ENCODE data around the gene LUZP2.

Gene LUZP2

DNA sequence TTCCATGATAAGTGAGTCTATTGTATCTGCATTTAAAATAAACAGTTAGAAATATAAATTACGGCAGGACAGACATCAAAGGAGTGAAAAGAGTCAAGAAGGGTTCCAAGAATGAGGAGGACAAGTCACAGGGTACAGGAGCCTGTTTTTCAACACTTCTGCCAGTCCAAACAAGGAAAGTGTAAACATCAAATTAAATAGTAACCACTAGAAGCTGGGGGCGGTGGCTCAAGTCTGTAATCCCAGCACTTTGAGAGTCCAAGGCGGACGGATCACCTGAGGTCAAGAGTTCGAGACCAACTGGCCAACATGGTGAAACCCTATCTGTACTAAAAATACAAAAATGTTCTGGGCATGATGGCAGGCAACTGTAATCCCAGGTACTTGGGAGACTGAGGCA lies 219.6 kb downstream of the LUZP2 start:
- no peak for DNase-seq (ENCODE audit: low read depth)

DNA sequence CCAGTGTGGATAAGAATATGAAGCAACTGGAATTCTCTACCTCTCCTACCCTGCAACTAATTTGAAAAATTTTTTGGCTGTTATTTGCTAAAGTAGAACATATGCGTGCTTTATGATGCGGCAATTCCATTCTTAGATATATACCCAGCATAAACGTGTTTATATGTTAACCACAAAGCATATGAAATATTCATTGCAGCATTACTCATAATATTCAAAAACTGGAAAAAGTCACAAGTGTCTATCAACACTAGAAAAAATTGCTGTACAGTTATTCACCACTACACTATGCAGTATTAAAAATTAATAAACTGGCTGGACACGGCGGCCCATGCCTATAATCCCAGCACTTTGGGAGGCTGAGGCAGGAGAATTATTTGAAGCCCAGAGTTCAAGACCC lies 226.4 kb downstream of the LUZP2 start:
- DNase-seq (ENCODE audit: low read depth): no peak

DNA sequence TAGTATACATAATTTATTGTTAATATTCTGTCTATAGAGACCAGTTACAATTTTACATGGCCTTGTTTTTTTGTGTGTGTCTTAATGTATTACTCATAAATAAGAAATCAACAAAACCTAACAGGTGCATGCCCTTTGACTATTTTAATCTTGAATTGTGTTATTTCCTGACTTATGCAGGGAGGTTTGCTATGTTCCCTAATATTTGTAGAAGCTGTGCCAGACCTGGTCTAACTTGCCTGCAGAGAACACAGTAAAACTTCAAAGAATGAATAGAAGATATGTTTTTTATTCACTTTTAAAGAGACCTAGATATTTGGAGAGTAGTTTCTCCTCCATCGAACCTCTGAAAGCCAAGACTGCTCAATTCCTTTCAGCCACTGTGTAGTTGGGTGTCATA lies 234.7 kb downstream of the LUZP2 start:
- no peak for DNase-seq (ENCODE audit: low read depth)

DNA sequence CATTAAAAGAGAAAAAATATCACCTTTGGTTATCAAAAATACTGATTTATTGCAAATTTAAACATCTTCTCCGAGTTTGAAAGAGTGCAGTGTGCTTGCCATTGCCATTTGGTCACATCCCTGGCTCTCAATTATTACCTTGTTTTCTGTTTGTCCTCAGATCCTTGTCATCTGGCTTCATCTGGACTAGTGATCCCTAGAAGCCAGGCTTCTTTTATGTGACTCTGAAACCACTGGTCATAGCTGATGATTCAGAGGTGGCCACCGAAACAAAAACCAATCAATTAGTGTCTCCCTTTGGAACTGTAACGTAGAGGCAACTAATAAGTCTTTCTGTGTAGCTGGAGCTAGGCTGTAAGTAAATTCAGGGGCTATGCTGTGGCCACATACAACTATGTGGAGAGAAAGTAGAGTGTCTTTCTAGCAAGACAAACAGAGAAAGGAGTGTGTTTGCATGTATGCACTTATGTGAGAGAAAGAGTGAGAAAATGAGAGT lies 237.9 kb downstream of the LUZP2 start:
- DNase-seq (ENCODE audit: low read depth): no peak

DNA sequence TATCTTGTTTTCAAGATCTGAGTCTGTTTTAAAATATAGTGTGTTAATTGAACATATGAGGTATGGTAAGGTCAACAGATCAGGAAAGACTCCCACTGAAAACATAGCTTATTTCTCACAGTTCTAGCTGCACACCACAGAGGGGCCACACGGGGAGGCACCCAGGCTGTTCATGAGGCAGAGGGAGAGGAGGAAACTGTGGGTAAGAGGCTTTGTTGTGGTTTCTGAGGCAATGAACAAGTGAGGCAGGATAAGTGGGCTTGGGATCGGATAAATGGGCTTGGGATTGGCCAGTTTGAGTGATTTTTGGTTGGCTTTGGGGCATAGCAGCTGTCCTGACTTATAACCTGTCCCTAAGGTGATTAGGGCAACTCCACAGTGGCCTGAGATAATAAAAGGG lies 242.1 kb downstream of the LUZP2 start:
- DNase-seq (ENCODE audit: low read depth): no peak

DNA sequence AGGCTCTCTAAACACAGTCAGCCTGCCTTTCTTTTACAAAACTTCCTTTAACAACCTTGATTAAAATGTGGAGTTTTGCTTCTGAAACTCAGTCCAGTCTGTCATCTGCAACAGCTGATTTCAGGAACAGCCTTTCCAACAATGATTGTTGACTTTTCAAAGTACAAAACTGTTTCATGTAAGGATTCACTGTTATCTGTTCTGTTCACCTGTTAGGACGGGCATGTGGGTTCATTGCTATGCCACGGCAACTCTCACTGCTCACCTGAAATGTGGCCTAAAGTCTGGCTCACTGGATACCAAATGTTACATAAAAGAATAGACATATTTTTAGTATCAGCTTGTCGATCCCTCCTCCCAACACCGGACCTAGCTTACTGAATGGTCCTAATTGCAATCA lies 242.8 kb downstream of the LUZP2 start:
- no peak for DNase-seq (ENCODE audit: low read depth)

DNA sequence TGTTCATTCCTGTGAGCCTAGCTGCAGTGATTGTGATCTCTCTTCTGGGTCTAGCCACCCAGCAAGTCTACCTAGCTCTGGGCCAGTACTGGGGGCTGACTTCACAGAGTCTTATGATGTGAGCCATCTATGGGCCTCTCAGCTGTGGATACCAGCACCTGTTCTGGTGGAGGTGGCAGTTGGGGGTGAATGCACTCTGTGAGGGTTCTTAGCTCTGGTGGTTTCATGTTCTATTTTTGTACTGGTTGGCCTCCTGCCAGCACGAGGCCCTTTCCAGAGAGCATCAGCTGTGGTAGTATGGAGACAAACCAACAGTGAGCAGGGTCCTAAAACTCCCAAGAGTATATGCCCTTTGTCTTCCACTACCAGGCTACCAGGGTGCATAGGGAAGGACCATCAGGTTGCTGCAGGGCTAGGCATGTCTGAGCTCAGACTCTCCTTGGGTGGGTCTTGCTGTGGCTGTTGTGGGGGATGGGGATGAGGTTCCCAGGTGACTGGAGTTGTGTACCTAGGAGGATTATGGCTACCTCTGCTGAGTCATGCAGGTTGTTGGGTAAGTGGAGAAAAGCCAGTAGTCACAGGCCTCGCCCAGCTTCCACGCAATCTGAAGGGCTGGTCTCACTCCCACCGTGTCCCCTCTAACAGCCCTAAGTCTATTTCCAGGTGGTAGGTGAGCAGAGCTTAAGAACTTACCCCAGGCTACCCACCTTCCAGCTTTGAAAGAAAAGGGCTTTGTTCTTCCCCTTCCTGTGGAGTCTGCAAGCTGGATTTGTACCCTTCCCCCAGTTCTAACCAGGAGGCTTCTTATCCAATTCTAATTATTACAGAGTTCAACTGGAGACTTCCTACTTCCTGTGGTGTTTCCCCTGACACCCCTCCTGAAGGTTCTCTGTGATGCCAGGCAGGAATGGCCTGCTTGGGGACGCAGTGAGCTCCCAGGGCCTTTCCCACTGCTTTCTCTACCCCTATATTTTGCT lies 250.7 kb downstream of the LUZP2 start:
- no peak for DNase-seq (ENCODE audit: low read depth)

DNA sequence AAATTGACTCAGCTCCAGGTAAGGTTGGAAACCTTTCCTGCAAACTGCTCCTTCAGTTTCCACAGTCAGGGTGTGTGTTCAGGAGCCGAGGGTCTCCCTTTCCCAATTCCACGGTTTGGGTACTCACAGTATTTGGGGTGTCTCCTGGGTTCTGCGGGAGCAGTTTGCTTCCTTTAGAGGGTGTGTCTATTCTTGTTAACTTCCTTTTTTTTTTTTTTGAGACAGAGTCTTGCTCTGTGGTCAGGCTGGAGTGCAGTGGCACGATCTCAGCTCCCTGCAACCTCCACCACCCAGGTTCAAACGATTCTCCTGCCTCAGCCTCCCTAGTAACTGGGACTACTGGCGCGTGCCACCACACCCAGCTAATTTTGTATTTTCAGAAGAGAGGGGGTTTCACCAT lies 251.4 kb downstream of the LUZP2 start:
- DNase-seq (ENCODE audit: low read depth): no peak

DNA sequence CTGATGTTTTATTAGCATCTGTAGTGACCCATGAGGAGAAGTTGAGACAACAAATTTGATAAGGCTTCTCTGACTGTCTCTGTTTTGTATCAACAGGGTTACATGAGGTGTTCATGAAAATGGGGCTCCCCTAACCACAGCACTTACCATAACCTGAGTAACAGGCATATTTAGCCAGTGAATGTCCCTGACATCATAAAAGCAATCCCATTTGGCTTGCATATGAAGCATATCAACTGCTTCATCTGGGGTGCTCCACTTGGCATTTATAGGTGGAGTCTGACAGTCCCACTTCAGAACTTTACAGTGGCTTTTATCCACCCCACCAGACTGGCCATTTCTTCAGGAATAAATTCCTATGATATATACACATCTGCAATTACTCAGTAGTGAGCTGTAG lies 257.6 kb downstream of the LUZP2 start:
- no peak for DNase-seq (ENCODE audit: low read depth)

DNA sequence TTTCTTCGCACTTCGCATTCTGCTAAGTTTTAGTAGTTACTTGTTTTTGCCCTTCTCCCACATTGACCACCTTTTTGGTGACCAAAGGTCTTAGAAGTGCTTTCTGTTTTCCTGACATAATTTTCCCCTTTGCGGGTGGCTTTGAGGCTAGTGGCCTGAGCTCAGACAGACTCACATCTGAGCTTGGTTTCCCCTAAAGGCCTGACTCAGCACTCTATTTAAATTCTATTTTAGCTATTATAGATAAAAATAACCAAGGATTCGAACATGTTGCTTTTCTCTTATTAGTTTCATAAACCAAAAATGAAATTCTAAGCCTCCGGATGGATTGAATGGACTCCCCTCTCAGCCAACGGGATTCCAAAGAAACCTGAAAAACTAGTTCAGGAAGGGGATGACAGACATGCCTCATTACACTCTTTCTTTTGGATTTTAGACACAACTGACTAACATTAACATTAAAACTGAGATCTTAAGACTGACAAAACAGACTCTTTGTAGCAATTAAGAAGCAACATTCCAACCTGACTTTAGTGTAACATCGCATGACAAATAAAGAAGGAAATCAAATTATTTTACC lies 258.5 kb downstream of the LUZP2 start:
- no peak for DNase-seq (ENCODE audit: low read depth)

DNA sequence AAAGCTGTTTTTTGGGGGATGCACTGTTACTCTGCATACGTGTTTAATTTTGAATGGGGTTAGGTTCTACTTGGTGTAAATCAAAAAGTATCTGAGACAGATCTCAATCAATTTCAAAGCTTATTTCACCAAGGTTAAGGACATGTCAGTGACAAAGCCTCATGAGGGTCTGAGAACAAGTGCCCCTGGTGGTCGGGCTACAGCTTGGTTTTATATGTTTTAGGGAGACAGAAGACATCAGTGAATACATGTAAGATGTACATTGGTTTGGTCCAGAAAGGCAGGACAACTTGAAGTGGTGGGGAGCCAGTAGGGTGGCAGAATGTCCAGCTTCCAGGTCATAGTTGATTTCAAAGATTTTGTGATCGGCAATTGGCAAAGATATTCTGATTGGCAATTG lies 262.9 kb downstream of the LUZP2 start:
- DNase-seq (ENCODE audit: low read depth): no peak

DNA sequence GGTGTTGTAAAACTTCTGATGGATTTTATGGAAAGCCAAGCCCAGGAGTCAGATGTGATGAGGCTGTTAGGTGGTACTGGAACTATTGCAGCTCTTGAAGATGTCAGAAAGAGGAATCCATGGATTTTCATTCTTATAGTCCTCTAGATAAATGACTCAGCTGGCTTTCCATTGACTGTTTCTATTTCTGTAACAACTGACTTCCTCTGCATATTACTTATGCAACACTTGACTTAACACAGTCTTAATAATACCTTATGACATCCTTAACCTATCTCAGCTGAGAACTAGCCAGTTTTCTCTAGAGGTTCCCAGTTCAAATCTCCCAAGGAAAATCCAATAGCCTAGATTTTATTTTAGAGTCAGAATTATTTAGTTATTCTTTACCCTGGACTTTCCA lies 263.8 kb downstream of the LUZP2 start:
- DNase-seq (ENCODE audit: low read depth): no peak

DNA sequence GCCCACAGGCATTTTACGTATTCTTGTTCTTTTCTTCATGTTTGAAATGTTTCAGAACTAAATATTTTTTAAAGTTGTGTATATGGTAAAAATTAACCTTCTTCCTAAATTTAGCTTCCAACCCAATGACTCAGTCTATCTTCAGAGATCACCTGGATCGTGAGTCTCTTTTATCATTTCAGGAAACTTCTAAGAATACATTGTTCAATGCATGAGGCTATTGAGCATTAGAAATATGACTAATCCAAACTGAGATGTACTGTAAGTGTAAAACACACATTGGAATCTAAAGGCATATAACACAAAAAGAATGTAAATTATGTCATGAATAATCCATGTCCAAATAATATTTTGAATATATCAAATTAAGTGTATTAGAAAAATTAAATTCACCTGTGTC lies 265.2 kb downstream of the LUZP2 start:
- no peak for DNase-seq (ENCODE audit: low read depth)

DNA sequence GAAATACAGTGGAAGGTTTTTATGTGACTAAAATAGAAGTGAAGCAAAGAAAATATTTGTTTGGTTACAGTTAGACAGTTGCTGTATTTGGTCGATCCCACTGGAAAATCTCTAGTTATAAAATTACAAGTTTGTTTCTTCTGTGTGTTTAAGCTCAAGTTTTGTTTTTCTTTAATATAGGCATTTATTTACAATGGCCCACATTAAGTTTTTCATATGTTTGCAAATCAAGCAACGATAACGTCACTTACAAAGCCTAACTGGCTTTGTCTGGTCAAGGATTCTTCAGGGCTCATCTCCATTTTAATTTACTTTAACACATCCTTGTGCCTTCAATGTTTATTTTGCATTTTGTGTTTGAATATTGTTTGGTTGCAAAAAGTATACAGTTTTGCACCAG lies 270.6 kb downstream of the LUZP2 start:
- no peak for DNase-seq (ENCODE audit: low read depth)

DNA sequence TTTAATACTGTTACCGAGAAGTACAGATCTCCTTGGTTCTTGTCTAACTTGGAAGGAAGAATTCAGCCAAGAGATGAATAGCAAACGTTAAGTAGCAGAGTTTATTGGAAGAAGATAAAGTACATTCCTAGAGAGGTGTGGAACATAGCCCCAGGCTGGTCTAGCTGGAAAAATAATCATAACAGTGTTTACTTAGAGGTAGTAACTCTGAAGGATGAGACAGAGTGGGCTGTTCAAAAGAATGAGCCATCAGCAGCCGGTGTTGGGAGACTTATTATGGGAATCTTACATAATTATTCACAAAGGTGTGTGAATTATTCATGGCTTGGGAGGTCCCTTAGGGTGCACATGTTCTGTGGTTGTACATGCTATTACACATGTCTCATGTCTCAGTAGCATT lies 276.5 kb downstream of the LUZP2 start:
- no peak for DNase-seq (ENCODE audit: low read depth)

DNA sequence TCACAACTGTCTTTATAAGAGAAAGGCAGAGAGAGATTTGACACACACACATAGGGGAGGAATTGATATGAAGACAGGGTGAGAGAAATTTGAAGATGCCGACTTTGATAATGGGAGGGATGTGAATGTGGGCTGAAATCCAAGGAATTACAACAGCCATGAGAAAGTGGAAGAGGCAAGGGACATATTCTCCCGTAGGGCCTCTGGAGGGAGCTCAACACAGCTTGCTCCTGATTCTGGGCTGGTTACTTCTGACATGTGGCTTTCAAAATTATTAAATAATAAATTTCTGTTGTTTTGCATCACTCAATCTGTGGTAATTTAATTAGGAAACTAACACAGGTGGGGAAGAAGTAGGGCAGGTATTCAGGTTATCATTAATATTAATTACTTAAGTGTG lies 282.9 kb downstream of the LUZP2 start:
- DNase-seq (ENCODE audit: low read depth): no peak

DNA sequence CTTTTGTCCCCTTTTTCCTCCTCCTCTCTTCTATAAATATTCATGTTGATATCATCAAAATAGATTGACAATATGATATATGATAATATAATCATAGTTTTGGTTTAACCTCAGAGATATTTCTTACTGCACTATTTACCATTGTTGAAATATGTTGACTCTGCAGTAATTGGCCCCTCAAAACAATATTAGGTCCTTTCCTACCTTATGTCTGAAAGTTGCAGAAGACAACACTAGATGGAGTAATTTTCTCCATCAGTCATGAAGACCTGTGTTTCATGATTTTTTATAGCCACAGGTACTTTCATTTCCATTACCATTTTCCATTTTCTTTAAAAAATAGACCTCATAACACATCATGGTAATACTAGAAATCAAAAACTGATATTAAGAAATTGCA lies 284.4 kb downstream of the LUZP2 start:
- DNase-seq (ENCODE audit: low read depth): no peak

DNA sequence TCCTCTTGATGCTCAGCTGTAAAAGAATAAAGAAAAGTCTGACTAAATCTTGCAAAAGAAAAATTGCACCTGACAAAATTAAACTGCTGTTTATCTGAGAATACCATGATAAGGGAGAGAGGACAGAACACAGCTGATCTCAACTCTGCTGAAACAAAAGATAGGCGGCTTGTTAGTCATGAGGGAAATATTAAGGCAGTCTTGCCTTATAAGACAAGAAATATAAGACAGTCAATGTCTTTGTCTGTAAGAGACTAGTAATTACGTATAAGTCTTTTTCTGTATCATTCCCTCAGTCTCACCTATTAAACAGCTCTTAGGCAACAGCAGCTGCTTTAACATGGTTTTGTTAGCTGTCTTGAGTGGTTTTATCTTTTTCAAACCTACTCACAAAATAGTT lies 296.6 kb downstream of the LUZP2 start:
- DNase-seq (ENCODE audit: low read depth): no peak

DNA sequence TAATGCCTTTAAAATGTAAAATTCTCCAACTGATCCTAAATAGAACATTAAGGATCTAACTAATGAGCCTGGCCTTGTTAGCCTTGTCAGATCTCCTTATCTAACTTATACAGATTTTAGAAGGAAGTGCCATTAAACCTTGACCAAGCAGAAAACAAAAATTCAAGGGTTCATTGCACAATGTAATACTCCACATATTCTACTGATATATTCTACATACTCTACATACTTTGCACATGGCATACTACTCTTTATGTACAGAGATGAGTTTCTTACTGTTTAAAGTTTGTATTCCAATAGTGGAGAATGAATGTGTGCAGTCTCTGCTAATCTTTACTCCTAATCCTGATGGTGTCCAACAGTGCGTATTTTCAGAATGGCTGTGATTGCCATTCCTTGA lies 297.2 kb downstream of the LUZP2 start:
- DNase-seq (ENCODE audit: low read depth): no peak

DNA sequence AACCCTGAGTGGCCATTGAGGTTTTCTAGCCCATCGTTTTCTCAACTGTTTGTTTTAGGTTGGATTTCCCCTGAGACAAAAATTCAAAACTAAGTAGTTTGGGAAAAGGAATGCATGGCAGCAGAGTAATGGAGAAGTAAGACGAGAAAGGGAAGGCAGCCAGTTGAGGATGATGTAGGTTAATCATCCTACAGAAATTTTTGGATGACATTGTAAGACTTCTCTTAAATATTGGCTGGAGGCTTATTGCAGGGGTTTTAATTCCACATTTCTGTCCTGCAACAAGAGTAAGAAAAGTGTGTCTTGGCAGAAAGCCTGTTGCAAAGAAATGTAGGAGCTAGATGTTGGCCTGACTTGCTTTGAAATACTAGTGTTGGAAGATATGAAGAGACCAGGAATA lies 308.8 kb downstream of the LUZP2 start:
- no peak for DNase-seq (ENCODE audit: low read depth)

DNA sequence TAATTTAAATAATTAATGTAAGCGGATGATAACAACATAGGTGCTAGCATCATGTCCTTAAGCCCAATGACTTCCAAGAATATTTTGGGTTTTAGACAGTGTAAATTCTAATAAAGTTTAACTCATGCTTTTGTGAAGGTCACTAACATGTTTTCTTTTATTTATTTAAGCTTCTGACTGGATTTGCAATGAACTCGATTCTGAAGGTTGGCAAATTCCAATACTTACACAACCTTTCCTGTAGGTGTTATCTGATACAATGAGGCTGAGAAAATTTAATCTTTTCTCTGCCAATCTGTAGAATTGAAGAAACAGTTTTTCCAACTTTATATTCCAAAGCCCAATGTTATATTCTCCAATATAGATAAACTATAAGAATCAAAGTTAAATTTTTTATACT lies 311.3 kb downstream of the LUZP2 start:
- no peak for DNase-seq (ENCODE audit: low read depth)

DNA sequence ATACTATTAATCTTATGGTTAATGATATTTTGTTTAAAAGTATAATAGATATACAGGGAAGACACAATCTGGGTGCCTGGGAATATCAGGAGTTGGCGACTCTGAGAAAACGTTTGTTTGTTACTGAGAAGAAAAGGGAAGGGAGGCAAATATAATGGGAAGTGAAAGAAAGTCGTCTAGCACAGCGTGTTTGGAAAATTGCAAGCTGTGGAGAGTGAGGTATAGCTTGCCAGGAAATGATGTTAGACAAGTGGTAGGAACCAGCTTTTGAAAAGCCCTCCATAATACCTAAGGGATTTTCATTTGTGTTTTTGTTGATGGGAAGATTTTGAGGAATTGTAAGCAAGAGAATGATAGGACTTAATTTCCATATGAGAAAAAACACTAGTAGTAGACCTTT lies 322.2 kb downstream of the LUZP2 start:
- DNase-seq (ENCODE audit: low read depth): no peak

DNA sequence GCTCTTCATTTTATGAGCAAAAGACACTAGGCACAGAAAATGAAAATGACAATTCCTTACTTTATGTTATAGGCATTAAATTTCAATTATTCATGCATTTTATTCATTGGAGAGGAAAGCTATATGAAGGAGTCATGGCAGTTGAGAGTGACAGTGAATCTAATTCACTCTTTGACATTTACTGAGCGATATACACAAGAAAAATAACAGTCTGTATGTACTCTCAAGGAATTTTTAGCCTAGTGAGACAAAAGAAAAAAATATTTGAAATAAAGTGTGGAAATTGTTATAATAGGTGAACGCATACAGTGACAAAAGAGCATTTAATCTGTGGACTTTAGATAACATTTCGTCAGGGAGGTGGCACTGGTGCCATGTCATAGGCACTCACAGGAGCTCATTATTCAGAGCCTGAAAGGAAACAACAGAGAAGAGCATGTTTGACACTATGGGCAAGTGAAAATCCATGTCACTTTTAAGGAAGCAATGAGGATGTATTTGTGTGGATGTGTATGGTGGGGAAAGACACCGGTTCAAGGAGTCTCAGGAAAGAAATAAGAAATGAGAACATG lies 323.1 kb downstream of the LUZP2 start:
- DNase-seq (ENCODE audit: low read depth): no peak
